HEK293 (cell line): Measurements from ENCODE around the gene KIF20B.

ENCODE experiments used
- REST ChIP-seq: fragments of 450-650 bp; formaldehyde crosslinking; IDR thresholded peaks from 2 replicates; pipeline ENCODE4 v1.5.1; 2016; ENCODE audit warnings: missing biosample characterization, missing genetic modification characterization
- ZNF510 ChIP-seq: fragments of 450-650 bp; formaldehyde crosslinking; IDR thresholded peaks from 2 replicates; pipeline ENCODE4 v1.5.1; 2018; ENCODE audit warnings: mild to moderate bottlenecking, missing genetic modification characterization, missing biosample characterization; ENCODE audit not compliant: insufficient replicate concordance
- ZNF776 ChIP-seq: fragments of 450-650 bp; formaldehyde crosslinking; IDR thresholded peaks from 2 replicates; pipeline ENCODE4 v1.5.0; 2017; ENCODE audit warnings: missing biosample characterization, missing genetic modification characterization, borderline replicate concordance

DNA sequence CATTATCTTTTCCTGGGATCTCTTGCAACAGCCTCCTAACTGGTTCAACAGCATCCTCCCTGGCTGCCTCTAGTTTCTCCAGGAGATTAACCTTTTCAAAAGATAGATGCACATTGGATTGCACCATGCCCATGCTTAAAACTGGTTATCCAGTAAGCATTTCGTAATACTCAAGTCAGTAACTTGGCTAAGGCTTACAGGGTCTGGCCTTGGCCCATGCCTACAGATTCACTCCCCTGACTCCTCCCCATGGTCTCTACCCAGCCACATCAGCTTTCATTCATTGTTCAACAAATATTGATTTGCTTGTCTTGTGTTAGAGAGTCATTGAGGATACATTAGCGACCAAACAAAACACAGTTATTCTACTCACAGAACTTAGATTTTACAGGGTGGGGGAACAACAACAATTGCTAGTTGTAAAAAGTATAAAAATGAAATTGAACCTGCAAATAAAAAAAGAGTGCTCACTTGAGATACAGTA is 1.8 kb upstream of the KIF20B start:
- TF ChIP-seq ZNF776 (tag by site-specific recombination) (no peak), REST (tag by site-specific recombination) (no peak), ZNF510 (tag by site-specific recombination) (no peak)
